ENCODE results near the gene ATG2A. TPM values are rescaled to one million over a fixed set of nuclear protein-coding genes. Genes with fewer than 3 reads are reported as not detected.

Gene ATG2A
- total RNA-seq, 6 donors from 2014 or later: 24.6 to 59.2 (median 33.3) TPM

- Histone ChIP-seq H3K27ac (peak overlapping the region; percentile 78 to 91 (median 86)), H3K4me1 (peaks cover 13 to 30% (median 19%) of the 10 kb centered on the region in 4 donors), H3K4me3 (peak overlapping the region; percentile 59 to 92 (median 78)), H3K27me3 (no peaks in the 10 kb centered on the region), H3K9me3 (no peaks in the 10 kb centered on the region), H3K36me3 (peaks cover 10 to 33% (median 30%) of the 10 kb centered on the region in 4 donors)
- ATAC-seq (ENCODE audit: low FRiP score in 2 of 2): peak; percentile 1 to 40
- peak; percentile 58 to 76 for DNase-seq
- no peak for TF ChIP-seq EP300 (IDR thresholded peaks at IDR 0.05)
- TF ChIP-seq POLR2A (IDR thresholded peaks at IDR 0.05): no peak
- no peak for TF ChIP-seq CTCF (IDR thresholded peaks at IDR 0.05)
- peak; percentile 71 to 72 for TF ChIP-seq POLR2AphosphoS5 (IDR thresholded peaks at IDR 0.05)
- 7% methylated on average over 21 to 23 of the region's 23 CpGs for WGBS, 2 donors
Measured at GRCh38 chr11:64916040-64916774, 802 bp downstream of the ATG2A start.

GRCh38 chr11:64915376-64915887 lies 1.6 kb downstream of the ATG2A start:
- TF ChIP-seq CTCF (IDR thresholded peaks at IDR 0.05) (no peak), POLR2A (IDR thresholded peaks at IDR 0.05) (no peak), POLR2AphosphoS5 (IDR thresholded peaks at IDR 0.05) (no peak), EP300 (IDR thresholded peaks at IDR 0.05) (no peak)
- Histone ChIP-seq H3K9me3 (no peaks in the 10 kb centered on the region), H3K4me1 (peaks cover 13 to 30% (median 19%) of the 10 kb centered on the region in 4 donors), H3K27me3 (no peaks in the 10 kb centered on the region), H3K4me3 (peak overlapping the region in 3 of 4 donors; percentile 59 to 92 (median 75)), H3K27ac (peak overlapping the region; percentile 78 to 91 (median 86)), H3K36me3 (peaks cover 10 to 41% (median 38%) of the 10 kb centered on the region in 4 donors)
- no peak for ATAC-seq (ENCODE audit: low FRiP score in 2 of 2)
- DNase-seq: no peak
- 78 to 80% methylated on average over 7 of the region's 7 CpGs for WGBS, 2 donors

GRCh38 chr11:64914123-64914522 lies 2.9 kb downstream of the ATG2A start:
- WGBS, 2 donors: 50 to 91% methylated on average over 1 to 17 of the region's 17 CpGs
- Histone ChIP-seq H3K4me3 (no peak overlapping the region), H3K9me3 (no peaks in the 10 kb centered on the region), H3K27ac (no peak overlapping the region), H3K27me3 (no peaks in the 10 kb centered on the region), H3K36me3 (peaks cover 10 to 54% (median 51%) of the 10 kb centered on the region in 4 donors), H3K4me1 (peaks cover 13 to 30% (median 19%) of the 10 kb centered on the region in 4 donors)
- no peak for ATAC-seq (ENCODE audit: low FRiP score in 2 of 2)
- TF ChIP-seq EP300 (IDR thresholded peaks at IDR 0.05): no peak
- no peak for TF ChIP-seq POLR2A (IDR thresholded peaks at IDR 0.05)
- no peak for TF ChIP-seq POLR2AphosphoS5 (IDR thresholded peaks at IDR 0.05)
- no peak for TF ChIP-seq CTCF (IDR thresholded peaks at IDR 0.05)
- peak in 1 of 2 donors; percentile 74 for DNase-seq

GRCh38 chr11:64913171-64913727 lies 3.8 kb downstream of the ATG2A start:
- H3K9me3 ChIP-seq: no peaks in the 10 kb centered on the region
- no peak overlapping the region for H3K27ac ChIP-seq
- no peak overlapping the region for H3K4me3 ChIP-seq
- TF ChIP-seq EP300 (IDR thresholded peaks at IDR 0.05) (no peak), POLR2A (IDR thresholded peaks at IDR 0.05) (no peak), POLR2AphosphoS5 (IDR thresholded peaks at IDR 0.05) (no peak), CTCF (IDR thresholded peaks at IDR 0.05) (no peak)
- H3K4me1 ChIP-seq: peaks cover 13 to 23% (median 17%) of the 10 kb centered on the region in 4 donors
- peak in 1 of 2 donors; percentile 73 for DNase-seq
- no peak for ATAC-seq (ENCODE audit: low FRiP score in 2 of 2)
- H3K36me3 ChIP-seq: peaks cover 14 to 63% (median 59%) of the 10 kb centered on the region in 4 donors
- whole genome bisulfite sequencing, 2 donors: 90 to 92% methylated on average over 13 to 17 of the region's 18 CpGs
- no peaks in the 10 kb centered on the region for H3K27me3 ChIP-seq
